Dedifferentiated amniotic fluid mesenchymal stem cell (primary cell): ENCODE data around the gene NPLOC4.
A peak's percentile ranks its signal among the peaks of the same experiment; 100 is the strongest.
"Not testable (repeated sequence)": the region's sequence is repeated elsewhere in the genome, so short reads cannot be mapped to it uniquely, and the experiment has no call there.

Experiments
- DNase-seq: peaks from one replicate; pipeline ENCODE4 v3.0.0-alpha.2; 2016; ENCODE audit errors: extremely low spot score

NPLOC4 gene

DNA sequence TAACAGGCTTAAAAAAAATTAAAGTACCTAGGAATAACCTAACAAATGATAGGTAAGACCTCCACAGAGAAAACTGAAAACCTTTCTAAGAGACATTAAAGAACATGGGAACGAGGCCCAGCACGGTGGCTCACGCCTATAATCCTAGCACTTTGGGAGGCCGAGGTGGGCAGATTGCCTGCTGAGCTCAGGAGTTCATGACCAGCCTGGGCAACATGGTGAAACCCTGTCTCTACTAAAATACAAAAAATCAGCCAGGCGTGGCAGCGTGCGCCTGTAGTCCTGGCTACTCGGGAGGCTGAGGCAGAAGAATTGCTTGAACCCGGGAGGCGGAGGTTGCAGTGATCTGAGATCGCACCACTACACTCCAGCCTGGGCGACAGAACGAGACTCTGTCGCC lies 52.1 kb downstream of the NPLOC4 start:
- DNase-seq, result not testable (repeated sequence)

DNA sequence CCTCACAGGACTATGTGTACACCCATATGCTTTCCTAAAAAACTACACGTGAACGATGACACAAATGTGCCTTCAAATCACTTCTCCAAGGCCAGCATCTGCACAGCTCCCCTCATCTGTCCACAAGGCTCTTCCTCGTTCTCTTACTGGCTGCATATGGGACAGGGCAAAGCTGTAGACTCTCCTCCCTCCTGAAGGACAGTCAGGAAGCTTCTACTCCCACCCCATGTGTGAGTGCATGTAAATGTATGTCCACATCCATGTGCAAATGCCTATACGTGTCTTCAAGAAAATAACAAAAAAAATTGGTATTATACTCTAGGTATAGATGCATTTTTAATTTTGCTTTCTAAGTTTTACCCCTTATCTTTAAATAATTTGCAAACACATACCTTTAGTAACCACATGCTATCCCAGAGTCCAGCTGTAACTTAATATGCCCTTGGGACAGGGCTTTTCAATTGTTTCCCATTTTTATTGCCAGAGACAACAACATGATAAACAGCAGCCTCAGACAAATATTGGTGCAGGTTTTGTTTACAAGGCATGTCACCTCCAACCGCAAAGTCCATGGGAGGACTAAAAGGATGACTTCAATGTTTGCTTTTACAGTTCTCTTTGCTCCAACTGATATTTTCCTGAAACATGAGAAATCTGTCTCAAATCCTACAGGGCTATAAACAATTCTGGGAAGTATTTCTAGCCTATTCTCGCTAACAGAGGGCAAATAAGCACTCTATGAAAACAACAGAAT lies 53.1 kb downstream of the NPLOC4 start:
- DNase-seq, result no peak

DNA sequence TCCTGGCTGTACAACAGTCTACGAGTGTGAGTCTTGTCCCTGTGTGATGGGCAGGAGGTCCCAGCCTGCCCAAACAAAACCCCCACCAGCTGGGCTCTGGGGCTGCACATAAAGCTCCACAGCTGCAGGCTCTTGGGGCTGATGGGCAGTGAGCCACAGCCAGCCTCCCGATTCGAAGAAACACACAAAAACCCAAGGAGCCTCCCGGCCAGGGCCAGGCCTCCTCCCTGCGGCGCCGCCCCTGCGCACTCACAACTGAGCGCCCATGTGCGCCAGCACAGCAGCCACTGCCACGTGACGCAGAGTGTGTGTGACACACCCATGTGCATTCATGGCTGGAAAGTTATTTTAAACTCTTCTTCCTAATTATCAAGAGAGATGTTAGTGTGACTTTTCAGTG lies 54.2 kb downstream of the NPLOC4 start:
- DNase-seq, result no peak

DNA sequence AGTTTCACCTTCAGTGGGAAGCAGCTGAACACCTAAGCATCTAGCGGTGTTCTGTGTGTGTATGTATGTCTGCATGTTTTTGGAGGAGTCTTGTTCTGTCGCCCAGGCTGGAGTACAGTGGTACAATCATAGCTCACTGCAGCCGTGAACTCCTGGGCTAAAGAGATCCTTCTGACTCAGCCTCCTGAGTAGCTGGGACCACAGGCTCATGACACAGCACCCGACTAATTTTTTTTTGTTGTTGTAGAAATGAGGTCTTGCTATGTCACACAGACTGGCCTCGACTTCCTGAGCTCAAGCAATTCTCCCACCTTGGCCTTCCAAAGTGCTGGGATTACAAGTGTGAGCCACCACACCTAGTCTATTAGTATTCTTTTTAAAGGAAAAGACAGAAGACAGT lies 54.6 kb downstream of the NPLOC4 start:
- no peak for DNase-seq

DNA sequence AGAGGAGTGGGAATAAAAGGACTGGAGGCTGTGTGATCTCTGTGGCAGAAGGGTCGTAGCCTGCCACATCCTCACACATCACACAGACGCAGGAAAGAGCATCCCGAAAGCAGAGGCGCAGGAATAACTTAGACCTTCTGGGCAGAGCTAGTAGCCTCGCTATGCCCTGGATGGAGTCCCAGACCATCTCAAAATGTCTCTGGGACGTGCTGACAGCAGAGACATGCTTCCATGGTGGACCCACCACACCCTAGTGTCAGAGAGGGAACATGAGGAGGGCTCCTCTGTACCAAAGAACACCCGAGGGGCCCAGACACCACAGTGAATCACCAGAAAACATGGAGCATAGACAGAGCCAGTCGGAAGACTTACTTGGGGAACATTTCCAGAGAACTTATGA lies 55.2 kb downstream of the NPLOC4 start:
- no peak for DNase-seq

DNA sequence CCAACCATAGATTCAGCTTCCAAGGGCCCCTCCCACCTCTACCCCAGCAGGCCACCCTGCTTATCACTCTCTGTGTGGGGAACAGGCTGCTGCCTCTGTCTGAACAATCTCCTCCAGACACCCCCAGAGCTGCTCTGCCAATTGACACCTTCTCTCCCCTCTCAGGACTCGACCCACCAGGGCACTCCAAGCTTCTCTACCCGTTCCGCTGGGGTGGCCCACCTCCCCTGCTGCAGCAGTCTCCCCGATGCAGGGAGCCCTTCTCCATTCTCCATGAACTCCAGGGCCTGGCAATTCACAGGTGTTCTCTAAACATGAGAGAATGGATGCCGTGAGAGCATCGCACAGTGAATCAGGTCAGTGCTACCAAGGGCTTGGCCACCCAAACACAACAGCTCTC lies 56.4 kb downstream of the NPLOC4 start:
- DNase-seq, result no peak

DNA sequence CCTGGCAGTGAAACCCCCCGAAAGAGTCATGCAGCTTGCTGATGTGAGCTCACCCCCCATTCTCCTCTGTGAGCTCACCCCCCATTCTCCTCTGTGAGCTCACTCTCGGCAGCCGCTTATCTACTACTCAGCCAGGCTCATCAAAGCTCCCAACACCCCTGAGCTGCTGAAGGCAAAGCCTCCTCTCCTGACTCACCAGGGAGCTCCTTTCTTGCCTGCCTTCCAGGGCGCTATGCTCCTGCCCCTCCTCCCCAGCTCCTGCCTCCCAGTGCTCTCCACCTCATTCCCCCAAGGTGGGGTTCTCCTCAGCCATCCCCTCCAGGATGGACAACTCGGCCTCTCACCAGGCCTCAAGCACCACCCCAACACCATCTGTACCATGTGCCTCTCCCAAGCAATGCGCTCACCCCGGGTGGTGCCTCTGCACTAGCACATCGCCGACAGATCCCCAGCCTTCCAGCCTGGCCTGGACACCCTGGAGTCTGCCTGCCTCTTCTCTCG lies 57.0 kb downstream of the NPLOC4 start:
- DNase-seq, result no peak

DNA sequence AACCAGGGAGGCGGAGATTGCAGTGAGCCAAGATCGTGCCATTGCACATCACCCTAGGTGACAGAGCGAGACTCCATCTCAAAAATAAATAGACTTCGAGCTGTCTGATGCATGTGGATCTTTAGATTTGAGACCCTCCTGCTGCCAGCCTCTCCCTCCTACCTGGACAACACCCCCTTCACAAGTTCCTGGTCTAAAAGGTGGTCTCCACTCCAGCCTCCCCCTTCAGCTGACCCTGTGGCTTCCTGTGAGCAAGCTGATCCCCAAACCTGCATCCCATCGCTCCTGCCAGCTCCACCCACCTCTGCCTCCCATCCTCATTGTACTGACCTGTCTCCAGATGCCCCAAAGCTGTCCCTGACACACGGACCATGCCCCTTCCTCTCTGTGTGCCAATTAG lies 57.6 kb downstream of the NPLOC4 start:
- DNase-seq, result no peak

DNA sequence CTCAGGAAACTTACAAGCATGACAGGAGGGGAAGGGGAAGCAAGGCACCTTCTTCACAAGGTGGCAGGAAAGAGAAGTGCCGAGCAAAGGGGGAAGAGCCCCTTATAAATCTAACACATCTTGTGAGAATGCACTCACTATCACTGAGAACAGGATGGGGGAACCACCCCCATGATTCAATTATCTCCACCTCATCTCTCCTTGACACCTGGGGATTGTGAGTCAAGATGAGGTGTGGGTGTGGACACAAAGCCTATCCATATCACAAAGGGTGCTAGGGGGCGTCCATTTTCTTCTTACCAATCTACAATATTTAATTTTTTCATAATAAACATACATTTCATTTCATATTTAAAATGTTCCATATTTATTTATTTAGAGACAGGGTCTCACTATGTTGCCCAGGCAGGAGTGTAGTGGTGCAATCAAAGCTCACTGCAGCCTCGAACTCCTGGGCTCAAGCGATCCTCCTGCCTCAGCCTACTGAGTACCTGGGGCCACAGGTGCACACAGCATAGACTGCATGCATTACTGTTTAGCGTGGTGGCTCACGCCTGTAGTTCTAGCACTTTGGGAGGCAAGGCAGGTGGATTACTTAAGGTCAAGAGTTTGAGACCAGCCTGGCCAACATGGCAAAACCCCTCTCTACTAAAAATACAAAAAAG lies 58.2 kb downstream of the NPLOC4 start:
- DNase-seq, result no peak

DNA sequence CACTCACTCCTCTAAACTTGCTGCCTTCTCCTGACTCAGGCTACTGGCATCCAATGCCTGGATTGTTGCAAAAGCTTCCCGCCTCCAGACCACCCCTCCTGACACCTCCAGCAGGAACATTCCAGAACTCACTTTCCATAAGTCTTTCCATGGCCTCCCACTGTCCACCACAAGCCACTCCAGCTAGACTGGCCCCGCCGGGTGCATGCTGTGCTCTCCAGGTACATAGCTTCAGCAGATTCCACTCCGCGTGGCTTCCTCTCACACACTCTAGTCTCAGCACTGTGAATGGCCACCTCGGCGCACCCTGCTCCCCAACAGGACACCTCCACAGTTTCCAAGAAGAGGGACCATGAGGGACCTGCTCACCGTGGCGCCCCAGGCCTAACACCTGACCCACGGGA lies 58.9 kb downstream of the NPLOC4 start:
- DNase-seq, result no peak

DNA sequence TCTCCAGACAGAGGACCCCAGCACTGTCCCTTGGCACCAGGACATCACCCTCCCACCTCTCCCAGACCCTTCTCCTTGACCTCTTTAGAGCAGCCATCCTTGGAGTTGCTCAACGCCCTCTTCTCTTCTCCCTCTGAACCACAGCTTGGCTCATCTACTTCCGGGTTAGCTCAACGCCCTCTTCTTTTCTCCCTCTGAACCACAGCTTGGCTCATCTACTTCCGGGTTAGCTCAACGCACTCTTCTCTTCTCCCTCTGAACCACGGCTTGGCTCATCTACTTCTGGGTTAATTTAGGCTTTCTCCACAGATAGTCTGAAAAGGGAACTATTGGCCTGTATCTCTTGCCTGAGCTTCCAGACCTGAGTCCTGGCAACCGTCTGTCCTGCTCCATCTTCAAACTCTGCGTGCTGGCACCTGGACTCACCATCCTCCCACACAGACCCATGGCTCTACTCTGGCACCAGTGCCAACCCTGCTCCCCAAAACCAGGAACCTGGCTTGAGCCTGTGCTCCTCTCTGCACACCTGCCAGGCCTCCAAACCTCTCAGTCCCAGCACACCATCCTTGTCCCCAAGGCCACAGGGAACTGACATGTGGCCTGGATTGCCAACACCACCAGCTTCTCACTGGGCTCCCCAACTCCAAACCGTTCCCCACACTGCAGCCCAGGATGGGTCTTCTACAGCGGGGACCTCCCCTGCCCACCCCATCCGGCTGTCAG lies 59.5 kb downstream of the NPLOC4 start:
- DNase-seq, result no peak

DNA sequence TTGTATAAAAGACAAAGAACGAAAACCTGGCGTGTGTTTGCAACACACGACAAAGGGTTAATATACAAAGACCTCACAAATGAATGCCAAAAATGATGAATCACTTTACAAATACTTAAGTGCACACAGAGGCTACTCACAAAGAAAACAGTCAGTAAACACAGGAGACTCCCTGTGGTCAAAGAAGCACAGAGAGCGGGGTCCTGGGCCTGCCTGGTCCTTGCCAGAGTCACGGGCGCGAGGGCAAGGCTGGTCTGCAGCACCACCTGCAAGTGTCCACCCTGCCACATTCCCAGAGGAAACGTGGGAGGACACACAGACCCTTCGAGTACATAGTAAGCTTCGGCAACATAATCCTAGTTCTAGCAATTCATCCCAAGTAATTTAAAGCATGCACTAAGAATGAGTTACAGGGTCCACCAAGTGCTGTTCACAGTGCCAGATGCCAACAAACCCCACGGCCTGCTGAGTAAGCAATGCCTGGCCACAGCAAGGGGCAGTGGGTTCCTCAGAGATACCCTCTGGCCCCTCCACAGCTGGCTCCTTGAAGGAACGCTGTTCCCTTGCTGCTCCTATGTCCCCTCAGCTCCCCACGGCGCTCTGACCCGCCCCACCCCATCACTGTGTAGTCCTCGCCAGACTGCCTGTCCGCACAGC lies 60.2 kb downstream of the NPLOC4 start:
- peak; percentile 78 for DNase-seq

DNA sequence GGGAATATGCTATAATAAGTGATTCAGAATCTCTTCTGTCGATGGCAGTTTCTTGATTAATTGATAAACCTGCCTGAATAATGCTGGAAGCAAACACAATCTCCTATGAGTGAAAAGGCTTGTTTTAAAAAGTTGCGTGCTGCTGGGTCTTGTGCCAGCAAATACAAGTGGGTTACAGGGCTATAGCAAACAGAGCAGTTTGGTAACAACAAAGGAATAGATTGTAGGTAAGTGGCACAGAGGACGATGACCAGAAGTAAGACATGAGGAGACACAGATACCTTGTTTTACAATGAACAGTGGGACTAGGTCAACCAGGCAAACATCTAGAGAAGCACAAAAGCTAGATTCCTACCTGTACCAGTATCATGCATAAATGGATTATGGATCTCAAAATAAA lies 61.1 kb downstream of the NPLOC4 start:
- DNase-seq, result no peak

DNA sequence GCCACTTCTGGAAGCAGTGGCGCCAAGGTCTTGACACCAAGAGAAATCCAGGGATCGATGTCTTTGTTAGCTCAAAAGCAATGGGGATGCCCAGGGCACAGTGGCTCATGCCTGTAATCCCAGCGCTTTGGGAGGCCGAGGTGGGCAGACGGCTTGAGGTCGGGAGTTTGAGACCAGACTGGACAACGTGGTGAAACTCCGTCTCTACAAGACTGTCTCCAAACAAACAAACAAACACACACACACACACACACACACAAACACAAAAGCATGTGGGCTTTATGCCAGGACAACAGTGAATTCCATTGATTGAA lies 62.3 kb downstream of the NPLOC4 start:
- DNase-seq, result no peak

DNA sequence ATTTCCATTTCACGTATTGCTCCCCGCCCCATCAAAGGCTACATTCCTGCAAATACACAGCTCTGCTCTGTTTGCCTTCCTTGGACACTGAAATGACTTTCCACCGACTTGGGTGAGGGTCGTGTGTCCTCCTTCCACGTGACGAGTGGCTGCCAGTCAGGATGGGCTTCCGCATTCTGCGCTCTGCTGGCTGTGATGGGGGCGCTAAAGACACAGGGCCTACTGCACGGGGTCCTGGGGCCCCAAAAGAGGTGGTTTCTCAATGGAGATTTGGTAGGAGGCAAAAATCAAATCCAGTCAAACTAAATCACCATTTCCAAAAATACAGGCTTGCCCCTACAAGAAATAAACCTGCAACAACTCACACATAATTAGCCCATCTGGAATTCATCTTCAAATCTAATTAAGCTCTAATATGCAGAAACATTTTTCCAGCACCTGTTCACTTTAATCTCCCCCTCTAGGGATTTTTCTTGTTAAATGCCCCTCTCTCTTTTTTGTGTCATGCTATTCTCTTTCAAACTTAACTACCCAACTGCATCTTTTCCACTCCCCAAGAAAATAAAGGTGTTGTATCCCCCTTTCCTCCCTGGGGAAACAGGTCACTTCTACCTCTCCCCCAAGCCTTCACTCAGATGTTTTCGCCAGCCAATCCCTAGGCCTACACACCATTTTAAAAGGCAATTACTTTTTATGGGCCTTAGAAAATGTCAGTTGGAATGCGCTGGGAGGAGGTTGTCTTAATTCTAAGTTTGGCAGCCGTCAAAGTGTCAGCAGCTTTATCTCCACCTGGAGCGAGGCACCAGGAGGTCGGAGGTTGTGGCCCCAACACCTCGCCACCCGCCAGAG lies 62.9 kb downstream of the NPLOC4 start:
- DNase-seq, result no peak

DNA sequence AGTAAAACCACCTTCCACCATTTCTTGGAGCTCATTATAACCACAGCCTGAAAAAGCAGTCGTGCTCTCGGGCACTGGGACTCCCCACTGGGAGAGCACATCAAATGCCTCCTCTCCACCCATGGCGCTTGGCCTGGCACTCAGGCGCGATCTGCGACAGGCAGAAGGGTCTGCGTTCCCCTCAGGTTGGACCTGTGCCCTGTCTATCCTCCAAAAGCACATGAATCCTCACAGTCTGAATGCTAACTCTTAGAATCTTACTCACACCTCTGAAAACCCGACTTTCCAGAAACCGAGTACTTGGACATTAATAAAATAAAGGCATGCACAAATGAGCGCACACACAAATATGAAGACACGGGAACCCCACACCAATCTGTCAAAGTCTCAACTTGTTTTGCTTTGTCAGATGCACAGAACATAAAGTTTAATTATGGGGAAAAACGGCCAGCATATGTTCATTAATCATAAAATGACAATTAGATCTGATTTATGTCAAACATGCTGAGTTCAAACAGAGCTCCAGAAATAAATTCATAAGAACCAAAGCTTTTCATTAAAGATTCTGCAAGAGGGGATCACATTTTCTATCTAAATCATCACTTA lies 64.2 kb downstream of the NPLOC4 start:
- DNase-seq, result no peak

DNA sequence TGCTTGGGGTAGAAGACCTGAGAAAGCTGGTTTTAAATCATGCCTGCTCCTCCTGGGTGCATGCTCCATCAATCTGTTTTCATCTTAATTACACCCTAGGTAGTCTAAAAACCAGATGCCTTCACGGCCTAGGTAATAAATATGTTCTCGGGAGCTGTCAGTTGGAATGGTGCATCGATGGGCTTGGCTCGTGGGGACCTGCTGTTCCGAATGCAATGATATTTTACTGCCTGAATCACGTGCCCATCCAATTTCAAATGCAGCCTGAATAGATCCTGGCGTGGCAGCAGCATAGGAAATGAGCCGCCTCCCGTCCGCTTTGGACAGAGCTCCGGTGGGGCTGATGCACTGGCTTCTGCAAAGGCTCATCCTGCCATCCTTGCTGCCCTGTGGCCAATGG lies 65.9 kb downstream of the NPLOC4 start:
- DNase-seq, result no peak

DNA sequence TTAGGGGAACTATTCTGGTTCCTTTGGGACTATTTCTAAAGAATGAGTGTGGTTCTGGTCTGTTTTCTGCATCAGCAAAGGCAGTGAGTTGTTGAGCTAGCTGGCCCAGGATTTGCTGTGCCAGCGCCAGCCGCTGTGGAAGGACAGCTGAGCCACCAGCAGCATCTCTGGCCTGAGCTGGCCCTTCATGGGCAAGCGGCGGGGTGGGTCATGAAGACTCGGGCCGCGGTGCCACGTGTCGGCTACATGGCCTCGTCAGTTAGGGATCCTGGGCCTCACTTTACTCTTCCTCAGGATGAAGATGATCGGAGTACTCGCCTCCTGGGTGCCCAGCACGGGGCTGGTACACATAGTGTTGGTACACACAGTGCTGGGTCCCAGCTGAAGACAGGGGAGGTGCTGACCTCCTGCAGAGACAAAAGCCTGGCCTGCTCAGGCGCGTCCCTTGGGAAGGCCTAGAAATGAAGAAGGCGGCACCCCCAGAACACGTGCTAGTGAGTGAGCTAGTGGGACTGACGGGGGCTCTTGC lies 66.9 kb downstream of the NPLOC4 start:
- DNase-seq, result no peak

DNA sequence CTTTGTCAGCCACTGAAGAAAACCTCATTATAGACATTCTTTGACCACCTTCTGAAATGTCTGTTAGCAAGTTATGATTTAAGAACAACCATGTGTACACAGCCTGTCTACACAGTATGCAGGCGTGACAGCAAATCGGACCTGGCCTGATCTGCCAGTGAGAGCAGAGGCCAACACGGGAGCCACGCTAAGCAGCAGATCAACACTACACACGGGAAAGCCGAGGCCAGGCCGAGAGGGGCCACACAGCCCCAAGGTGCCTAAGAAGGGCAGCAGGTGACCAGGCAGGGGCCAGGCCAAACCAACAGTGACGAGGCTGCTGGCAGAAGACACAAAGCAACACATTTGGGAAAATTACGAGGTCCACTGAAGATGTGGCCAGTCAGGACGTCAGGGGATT lies 68.5 kb downstream of the NPLOC4 start:
- no peak for DNase-seq

DNA sequence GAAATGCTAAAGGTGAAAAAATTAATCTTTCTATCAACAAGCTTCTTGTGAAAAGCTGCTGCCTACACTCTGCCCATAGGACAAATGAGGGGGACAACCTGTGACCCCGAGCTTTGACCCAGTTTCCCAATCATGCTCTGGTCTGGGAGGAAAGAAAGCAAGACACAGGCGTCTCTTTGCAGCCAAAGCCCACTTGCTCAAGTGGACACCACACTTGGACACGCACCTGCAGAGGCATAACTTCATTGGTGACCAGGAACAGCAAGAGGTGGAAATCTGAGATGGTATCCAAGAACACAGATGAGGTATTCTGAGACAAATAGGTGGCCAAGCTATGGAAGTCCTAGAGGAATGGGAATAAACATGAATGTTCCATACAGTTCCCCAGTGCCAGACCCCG lies 69.7 kb downstream of the NPLOC4 start:
- no peak for DNase-seq
